GM19463 (cell line): ENCODE measurements around the gene IL21.

ENCODE experiments used
- ATAC-seq: cut with Tn5 transposase; IDR thresholded peaks from one replicate; pipeline ENCODE4 v1.9.1; 2021; ENCODE audit warnings: mild to moderate bottlenecking, moderate library complexity; ENCODE audit not compliant: unreplicated experiment

IL21 gene

DNA sequence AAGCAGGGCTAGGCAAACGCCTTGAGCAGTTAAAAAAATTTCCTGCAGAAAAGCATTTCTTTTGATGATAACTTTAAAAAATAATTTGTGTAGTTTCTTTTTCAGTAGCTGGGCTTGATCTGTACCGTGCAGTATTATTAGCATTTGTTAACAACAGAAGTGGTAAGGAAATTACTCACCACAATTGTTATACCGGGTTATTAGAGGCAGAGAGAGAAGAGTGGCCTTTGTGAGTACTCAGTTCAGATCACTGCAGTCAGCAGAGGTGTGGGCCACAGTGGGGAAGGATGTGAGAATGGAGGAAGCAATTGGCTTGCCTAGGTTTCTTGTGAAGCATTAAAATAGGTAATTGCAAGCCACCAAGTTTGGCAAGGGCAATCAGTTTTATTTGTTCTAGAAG, 14.3 kb upstream of the IL21 start:
- peak; percentile 37 for ATAC-seq

DNA sequence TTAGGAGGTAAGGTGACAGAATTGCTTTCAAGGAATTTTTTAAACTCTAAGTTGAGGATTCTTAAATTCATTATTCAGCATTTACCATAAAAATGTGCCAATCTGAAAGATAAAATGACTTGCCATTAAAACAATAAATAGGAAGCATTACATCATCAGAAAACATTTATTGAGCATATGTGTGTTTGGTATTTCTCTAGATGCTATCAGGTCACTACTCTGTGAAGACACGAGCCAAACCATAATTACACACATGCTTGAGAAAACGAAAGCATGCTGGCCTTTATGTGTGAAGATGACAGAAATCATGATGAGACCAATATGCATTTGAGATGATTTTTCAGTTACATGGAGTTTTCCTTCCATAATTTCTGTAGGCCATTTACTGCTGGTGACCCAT, 12.3 kb upstream of the IL21 start:
- no peak for ATAC-seq

DNA sequence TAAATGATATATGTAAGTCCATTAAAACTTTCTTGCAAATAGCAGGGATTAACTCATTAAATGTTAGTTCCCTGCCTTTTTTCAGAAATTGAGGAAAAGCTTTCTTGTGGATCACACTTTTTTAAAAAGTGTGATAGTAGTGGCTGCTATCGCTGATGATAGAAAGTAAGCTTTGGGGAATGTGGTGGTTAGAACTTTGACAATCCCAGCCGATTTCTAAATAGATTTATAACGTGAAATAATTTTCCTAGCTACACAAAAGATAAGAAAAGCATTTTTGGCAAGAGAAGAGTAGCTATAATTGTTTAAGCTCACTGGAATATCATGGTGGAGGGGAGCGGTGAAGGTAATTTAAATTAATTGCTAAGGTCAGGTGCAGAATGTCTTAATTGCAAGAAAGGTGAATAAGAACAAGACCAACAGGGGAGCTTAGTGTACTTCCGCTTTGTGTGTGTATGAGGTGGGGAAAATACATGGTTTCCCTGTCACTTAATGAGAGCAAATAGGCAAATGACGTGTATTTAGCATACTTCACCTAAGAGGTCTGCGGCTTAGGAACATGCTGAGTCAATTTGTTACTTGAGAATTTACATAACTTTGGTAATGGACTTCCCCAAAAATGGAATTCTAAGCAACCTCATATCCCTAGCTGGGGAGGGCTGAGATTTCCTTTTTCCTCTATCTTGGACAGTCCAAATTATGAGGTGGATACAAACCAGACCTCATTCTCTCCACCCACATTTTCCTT, 11.7 kb upstream of the IL21 start:
- ATAC-seq: peak; percentile 82

DNA sequence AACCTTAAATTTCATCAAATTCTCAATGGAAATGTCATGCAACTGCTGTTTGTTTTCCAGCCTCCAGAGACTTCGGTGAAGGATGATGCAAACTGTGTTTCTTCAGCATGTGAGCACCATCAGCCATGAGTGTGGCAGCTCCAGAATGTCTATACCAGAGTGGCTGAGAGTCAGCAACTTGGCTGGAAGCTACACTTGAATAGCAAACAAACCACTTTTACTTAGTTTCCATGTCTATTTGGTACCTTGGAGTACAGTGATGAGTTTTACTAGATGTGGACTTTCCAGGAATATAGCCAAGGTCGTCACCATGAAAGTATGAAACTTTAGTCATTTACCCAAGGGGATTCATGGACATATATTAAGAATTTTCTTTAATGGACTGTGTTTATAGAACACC, 4.3 kb upstream of the IL21 start:
- no peak for ATAC-seq

DNA sequence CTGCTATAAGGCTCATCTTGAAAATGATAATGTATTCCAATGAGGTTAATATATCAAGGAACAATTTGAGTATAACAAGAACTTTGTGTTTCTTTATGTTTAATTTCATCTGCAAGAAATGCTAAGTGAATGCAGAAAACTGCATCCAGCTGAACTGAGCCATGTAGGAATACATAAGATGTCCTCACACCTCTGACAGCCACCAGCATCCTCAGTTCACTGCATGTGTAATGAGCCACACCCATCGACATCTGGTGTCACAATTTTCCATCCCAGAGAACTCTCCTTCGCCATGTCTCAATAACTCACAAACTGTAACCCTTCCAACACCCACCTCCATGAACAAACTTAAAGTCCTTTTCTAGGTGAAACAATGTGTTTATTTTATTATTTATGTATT, 3.3 kb upstream of the IL21 start:
- ATAC-seq: no peak

DNA sequence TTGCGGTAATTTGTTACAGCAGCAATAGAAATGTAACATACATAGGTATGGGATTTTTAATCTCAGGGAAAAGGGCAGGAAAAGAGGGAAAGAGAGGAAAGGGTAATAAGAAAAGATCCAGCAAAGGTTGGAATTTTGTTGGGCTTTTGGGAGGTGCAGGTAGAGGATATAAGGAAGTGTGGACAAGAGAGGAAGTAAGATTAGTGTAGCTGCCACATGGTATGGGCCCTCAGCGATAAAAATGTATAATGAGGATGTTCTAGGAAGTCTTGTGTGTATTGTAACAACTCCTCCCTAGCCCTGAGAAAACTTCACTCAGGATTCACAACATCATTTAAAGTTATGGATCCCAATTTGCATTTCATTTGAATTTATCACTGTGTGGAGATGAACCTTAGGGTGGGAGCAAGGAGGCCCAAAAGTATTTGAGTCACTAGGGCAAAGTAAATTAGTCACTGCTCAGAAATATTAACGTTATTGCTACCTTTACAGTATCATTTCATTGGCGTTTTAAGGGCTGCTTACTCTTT, 2.8 kb upstream of the IL21 start:
- no peak for ATAC-seq

DNA sequence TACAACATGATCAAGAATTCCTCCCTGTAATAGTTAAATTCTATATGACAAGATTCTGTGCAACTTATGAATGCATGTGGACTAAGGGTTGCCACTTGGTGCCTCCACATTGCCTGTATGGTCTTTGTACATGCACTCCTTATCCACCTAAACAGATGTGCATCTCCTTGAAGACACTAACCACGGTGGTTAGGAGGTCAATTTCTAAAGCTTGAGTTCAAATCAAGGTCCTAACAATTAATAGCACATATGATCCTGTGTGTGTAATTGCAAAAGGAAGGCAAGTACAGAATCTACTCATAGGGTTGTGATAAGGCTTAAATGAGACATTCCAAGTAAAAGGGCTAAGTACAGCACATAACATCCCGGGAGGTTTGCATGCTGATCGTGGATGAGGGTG, 1.5 kb upstream of the IL21 start:
- no peak for ATAC-seq

DNA sequence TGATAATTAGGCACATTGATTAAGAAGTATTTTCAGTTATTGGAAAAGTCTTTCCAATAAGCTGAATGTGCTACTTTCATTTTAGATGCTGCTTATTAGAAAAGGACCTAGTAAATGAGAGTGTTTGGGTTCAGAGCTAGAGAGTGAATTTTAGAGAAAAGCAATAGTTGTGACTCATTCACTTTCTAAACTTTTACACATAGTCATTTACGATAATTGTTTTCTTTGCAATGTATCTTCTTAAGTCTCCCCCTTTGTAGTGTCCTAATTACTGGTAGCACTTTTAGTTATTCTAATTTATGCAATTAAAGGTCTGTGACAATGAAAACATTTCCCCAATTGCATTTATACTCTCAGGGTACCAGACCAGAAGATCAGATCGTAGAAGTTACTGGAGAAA, 1.3 kb downstream of the IL21 start:
- no peak for ATAC-seq

DNA sequence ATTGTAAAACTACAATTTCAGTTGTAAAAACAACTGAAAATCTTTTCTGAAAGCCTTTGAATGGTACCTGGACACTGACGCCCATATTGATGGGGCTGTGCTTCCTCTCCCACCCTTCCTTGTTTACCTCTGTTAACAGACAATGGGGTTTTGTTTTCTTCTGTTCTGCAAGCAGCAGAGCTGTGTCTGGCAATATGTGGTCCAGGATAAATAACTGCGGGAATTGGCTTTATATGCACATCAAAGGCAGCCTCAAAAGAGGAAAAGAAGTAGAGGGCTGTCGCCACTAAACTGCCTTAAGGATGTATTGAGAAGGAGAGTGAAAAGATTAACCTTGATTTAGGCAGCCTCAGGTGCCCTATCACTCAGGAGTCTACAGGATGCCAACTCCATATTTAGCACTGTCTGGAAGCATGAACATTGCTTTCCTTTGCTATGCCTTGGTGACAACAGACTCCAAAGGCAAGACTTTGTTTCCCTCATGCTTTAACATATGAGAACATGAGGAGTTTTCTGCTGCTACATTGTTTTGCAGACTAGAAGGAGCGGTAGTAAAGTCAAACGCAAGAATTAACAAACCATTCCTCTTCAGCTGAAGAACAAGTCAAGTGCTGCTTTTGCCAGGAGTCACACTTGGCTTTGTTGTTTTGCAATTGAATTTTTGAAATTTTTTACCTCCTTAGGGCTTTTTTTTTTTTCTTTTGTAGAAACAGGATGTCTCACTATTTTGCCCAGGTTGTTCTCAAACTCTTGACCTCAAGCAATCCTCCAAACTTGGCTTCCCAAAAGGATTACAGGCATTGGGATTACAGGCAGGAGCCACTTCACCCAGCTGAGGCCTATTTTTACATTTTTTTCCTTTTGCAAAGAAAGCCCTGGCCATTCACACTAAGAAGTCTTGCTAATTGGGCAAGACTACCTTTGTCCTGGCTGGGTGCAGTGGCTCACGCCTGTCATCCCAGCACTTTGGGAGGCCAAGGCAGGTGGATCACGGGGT, 3.0 kb downstream of the IL21 start:
- no peak for ATAC-seq

DNA sequence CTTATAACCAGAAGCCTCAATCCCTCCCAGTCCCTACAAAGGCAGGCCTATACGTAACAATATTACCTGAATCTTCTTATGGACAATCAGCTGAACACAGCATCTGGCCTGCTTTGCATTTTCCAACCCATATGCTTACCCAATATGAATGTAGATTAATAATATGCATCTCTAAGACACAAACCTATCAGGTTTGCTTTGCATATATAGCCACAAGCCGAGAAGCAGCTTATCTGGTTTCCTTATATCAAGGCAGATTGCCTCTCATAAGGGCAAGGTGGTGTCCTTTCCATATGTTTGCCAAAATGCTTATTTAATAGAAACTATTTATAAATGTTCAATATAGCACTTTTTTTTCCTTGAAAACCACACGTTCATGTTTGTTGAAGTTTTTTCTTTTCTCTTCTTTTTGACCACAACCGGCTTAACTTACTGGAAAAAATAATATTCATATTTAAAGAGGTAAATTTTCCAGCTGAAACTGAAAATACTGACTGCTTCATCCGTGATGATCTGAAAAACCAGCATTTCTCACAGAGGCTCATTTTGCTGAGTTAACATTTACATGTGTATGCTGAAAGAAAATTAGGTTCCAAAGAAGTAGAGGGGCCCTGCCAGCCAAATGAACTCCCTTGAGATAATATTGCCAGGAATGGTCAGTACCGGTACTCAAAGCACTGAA, 3.8 kb downstream of the IL21 start:
- no peak for ATAC-seq

DNA sequence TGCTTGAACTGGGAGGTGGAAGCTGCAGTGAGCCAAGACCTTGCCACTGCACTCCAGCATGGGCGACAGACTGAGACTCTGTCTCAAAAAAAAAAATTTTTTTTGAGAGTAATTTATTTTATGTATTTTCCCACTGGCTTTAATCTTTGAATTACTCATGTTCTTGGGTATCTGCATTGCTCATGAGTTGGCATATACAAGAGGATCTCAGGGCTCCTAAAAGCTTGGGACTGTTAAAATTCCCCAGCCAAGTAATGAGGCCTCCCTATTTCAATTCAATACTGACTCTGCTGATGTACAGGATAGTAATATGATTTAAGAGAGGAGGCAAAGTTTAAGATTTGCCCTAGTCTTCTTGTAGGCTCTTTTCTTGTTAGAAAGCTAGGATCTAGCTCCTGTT, 6.2 kb downstream of the IL21 start:
- no peak for ATAC-seq

DNA sequence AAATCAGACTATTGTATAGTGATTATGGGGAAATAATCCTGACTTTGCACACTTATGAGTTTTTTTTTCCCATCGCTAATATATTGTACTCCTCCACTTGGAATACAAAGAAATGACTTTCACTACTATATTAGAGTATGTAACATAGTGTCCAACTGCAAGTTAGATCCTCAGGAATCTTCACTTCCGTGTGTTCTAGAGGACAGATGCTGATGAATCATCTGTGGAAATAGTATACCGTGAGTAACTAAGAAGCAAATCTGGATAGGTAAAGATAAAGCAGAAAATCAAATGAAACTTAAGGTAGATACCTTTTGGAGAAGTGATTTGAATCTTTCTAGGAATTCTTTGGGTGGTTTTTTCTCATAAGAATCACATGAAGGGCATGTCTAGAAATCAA, 8.3 kb downstream of the IL21 start:
- ATAC-seq: no peak

DNA sequence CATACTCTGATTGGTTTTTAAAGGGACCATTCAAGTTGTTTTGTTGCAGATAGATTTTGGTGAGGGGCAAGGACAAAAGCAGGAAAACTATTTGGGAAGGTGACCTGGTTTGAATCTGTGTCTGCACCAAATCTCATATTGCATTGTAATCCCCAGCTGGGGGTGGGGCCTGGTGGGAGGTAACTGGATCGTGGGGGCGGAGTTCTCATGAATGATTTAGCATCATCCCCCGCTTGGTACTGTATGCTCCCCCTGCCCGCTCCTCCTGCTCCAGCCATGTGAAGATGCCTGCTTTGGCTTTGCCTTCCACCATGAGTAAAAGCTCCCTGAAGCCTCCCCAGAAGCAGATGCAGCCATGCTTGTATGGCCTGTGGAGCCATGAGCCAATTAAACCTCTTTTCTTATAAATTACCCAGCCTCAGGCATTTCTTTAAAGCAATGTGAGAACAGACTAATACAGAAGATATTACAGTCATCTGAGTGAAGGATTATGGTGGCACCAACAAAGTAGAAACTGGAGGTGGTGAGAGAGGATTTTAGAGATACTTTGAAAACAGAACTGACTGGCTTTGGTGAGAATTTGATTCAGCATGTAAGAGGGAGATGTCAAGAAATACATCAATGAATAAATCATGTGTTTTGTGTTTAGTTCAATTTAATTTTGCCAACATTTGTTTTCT, 14.4 kb downstream of the IL21 start:
- ATAC-seq: no peak

DNA sequence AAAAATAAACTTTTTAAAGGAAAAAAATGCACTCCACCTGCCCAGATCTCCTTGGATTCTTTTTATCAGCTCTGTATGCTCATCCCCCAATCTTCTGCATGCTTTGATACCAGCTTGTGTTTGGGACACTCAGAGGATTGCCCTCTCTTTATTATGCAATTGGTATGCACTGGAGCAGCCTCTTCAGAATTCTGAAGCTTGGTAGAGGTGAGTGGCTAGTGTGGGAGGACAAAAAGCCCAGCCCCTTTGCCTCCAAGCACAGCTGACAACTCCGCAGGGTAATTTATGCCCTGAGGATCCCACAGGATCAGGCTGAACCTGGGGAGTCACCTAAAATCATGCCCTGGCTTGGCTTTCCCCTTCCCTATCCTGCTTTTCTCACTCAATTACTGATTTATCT, 16.7 kb downstream of the IL21 start:
- no peak for ATAC-seq

DNA sequence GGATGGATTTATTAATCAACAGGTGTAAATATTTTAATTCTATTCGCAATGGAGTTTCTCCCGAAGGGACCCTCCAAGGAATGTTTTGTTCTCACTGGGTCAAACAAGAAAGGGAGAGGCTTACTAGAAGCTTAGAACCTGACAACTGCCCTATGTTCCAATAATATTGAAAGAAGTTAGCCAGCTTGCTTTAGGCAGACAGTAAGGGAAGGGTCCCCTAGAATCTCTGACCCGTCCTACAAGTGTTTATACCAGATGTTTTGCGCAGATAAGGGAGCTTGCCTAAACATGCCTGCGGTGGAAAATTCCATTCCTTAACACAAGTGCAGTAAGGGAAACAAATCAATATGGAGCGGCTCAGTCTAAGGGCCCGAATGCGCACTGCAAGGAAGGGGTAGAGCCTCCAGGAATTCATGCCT, 17.7 kb downstream of the IL21 start:
- no peak for ATAC-seq

DNA sequence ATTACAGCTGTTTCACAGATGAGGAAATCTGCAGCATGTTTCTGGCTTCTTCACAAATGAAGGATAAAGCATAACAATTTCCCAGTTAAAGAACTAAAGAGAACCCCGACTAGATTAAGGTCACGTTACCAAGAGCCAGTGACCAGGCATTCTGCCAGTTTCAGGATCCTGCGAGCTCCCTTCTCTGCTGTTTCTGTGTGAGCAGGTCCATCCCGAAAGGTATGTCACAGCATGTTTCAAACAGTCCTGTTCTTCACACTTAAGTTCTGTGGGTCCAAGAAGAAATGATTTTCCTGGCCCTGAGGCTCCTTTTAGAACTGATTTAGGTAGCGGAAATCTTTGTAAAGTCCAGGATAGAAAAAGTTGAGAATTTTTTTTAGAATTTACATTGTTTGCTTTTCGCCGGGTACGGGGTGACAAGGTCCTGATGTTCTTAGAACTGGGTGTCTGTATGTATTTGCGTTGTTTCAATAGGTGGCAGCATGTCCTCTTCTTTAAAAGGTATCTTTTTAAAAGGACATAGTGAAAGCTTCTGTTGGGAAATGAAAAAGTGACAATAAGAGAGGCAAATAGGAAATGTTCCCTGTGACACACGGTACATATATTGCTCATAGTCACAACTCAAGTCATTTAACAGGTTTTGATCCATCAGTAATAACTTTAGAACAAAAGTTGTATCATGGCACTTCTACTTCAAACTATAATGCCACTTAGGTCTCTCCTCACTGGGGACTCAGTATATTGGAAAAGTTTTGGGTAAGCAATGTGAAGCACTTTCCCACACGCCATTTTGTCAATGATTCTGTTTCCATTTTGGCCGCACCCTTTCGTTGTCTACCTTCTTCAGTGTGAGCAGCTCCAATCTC, 18.4 kb downstream of the IL21 start:
- ATAC-seq: peak; percentile 62

DNA sequence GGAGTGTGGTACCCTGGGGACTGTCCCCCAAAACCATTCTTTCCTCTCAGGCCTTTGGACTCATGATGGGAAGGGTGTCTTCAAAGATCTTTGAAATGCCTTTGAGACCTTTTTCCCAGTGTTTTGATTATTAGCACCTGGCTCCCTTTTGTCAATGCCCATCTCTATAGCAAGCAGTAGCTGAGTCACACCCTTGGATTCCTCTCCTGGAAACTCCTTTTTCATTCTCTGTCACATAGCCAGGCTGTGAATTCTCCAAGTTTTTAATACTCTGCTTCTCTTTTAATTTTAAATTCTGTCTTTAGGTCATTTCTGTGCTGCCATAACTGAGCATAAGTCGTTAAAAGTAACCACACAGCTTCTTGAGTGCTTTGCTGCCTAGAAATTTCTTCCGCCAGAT, 29.7 kb downstream of the IL21 start:
- ATAC-seq: no peak

DNA sequence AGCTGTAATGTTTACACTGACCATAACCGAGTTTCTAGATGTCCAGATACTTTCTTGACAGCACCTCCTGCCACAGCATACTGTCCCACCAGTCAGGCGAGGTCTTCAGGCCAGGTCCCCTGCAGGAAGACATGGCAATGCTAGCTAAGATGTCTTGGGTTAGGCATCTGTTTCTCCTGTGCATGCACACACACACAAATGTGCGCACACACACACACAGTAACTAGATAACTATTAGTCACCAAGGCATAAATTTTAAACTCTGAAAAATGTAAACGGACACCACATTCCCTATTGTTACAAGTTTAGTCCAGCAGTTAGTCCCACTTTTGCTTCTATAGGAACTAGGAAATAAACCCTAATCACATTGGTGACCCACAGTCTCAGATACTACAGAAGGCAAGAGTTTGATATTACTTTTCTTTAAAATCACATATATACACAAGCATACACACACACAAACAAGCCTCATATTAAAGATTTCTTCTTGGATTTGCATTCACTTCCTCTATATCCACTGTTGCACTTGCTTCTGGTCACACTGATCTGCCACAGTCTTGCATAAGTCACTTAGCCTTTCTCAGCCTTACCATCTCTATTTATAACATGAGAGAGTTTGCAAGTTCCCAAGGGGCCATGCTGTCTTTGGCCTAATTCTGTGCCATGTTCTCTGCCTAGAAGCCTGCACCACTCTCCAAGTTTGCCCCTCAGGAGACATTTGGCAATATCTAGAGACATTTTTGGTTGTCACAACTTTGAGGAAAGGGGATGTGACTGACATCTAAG, 32.2 kb downstream of the IL21 start:
- no peak for ATAC-seq

DNA sequence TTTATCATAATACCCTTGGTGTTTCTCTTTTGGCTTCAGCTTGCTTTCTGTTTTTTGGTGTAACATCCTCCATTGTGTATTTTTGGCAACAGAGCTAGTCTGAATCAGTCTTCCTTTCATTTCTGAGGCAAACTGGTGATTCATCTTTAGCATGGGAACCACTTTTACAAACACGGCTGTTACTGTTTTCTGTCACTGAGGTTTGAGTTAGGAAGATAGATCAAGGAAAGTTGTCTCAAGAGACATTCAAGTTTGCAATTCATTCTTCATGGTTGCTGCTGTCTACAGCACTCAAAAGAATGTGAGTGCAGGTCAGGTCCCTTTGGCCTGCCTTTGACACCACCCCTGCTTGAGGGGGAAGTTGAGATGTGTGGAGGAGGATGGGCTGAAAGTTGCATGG, 36.3 kb downstream of the IL21 start:
- ATAC-seq: peak; percentile 61
